Neutrophil (primary cell): ENCODE data around the gene PLP2.
A peak's percentile ranks its signal among the peaks of the same experiment; 100 is the strongest.
"Not testable (repeated sequence)": the region's sequence is repeated elsewhere in the genome, so short reads cannot be mapped to it uniquely, and the experiment has no call there.

Experiments used
- H3K27ac ChIP-seq: fragments of 200-600 bp; sonication (generic); 2 replicates; pipeline ENCODE4 v1.5.1; 2016; ENCODE audit warnings: mild to moderate bottlenecking, moderate library complexity
- H3K27me3 ChIP-seq: fragments of 200-600 bp; sonication (generic); 2 replicates; pipeline ENCODE4 v1.6.0; 2016; ENCODE audit warnings: mild to moderate bottlenecking
- H3K36me3 ChIP-seq: fragments of 200-600 bp; sonication (generic); 2 replicates; pipeline ENCODE4 v1.5.1; 2017
- H3K4me1 ChIP-seq, 2 experiments: fragments of 200-600 bp in 1 of 2; sonication (generic) in 1 of 2; 1 replicate in 1 of 2; 2 replicates in 1 of 2; pipeline versions ENCODE4 v1.5.1 to v1.6.1; 2013 to 2016; ENCODE audit warnings: low read depth in 1 of 2, low read length in 1 of 2, mild to moderate bottlenecking in 1 of 2, moderate library complexity in 1 of 2; ENCODE audit not compliant: control insufficient read depth in 1 of 2, insufficient read depth in 1 of 2
- H3K4me3 ChIP-seq, 2 experiments: fragments of 200-600 bp in 1 of 2; sonication (generic) in 1 of 2; 1 replicate in 1 of 2; 2 replicates in 1 of 2; pipeline ENCODE4 v1.5.1; 2013 to 2016; ENCODE audit warnings: low read depth in 1 of 2, low read length in 1 of 2, mild to moderate bottlenecking in 1 of 2, moderate library complexity in 1 of 2
- H3K9me3 ChIP-seq: fragments of 200-600 bp; sonication (generic); 2 replicates; pipeline ENCODE4 v1.5.1; 2016
- CTCF ChIP-seq: fragments of 200-600 bp; sonication (generic); IDR thresholded peaks from 2 replicates; pipeline ENCODE4 v1.5.1; 2016; ENCODE audit warnings: antibody characterized with exemption

Gene PLP2

GRCh38 chrX:49137492-49137891 lies 34.2 kb upstream of the PLP2 start:
- Histone ChIP-seq H3K27me3 (no peaks in the 10 kb centered on the region), H3K4me1 (peaks cover 0 to 3% of the 10 kb centered on the region in 2 experiments), H3K9me3 (no peaks in the 10 kb centered on the region), H3K4me3 (no peak overlapping the region), H3K27ac (no peak overlapping the region), H3K36me3 (no peaks in the 10 kb centered on the region)
- TF ChIP-seq CTCF = no peak

- no peak for TF ChIP-seq CTCF
- Histone ChIP-seq H3K4me3 (no peak overlapping the region), H3K36me3 (no peaks in the 10 kb centered on the region), H3K9me3 (no peaks in the 10 kb centered on the region), H3K4me1 (peaks cover 0 to 3% of the 10 kb centered on the region in 2 experiments), H3K27ac (no peak overlapping the region), H3K27me3 (no peaks in the 10 kb centered on the region)
These were observed 32.0 kb upstream of the PLP2 start for GRCh38 chrX:49139713-49140112.

GRCh38 chrX:49142264-49142663 lies 29.4 kb upstream of the PLP2 start:
- not testable (repeated sequence) for H3K27ac ChIP-seq, H3K27me3 ChIP-seq, H3K9me3 ChIP-seq, H3K36me3 ChIP-seq, H3K4me3 ChIP-seq, H3K4me1 ChIP-seq
- peak; percentile 24 for TF ChIP-seq CTCF

- not testable (repeated sequence) for H3K27ac ChIP-seq, H3K4me3 ChIP-seq, H3K4me1 ChIP-seq, H3K9me3 ChIP-seq, H3K27me3 ChIP-seq, H3K36me3 ChIP-seq
These were observed 28.5 kb upstream of the PLP2 start for GRCh38 chrX:49143154-49143553.

- Histone ChIP-seq H3K4me1 (peaks cover 0 to 9% of the 10 kb centered on the region in 2 experiments), H3K4me3 (no peak overlapping the region), H3K27me3 (no peaks in the 10 kb centered on the region), H3K27ac (no peak overlapping the region), H3K9me3 (no peaks in the 10 kb centered on the region), H3K36me3 (no peaks in the 10 kb centered on the region)
- TF ChIP-seq CTCF = no peak
These were observed 24.4 kb upstream of the PLP2 start for GRCh38 chrX:49147282-49147681.

GRCh38 chrX:49147936-49148335 lies 23.8 kb upstream of the PLP2 start:
- no peaks in the 10 kb centered on the region for H3K9me3 ChIP-seq
- no peaks in the 10 kb centered on the region for H3K27me3 ChIP-seq

GRCh38 chrX:49148390-49149100 lies 23.2 kb upstream of the PLP2 start:
- peak overlapping the region; percentile 25 for H3K27ac ChIP-seq
- not testable (repeated sequence) for H3K9me3 ChIP-seq, H3K36me3 ChIP-seq, H3K4me3 ChIP-seq, H3K4me1 ChIP-seq, H3K27me3 ChIP-seq

More at GRCh38 chrX:49147936-49148335, 23.8 kb upstream of the PLP2 start:
- no peak for TF ChIP-seq CTCF
- H3K27ac ChIP-seq = no peak overlapping the region
- H3K4me3 ChIP-seq = no peak overlapping the region
- H3K36me3 ChIP-seq = no peaks in the 10 kb centered on the region
- peaks cover 0 to 9% of the 10 kb centered on the region in 2 experiments for H3K4me1 ChIP-seq

GRCh38 chrX:49149291-49149690 lies 22.4 kb upstream of the PLP2 start:
- H3K4me3 ChIP-seq, H3K27me3 ChIP-seq, H3K36me3 ChIP-seq, H3K9me3 ChIP-seq, H3K27ac ChIP-seq, H3K4me1 ChIP-seq: not testable (repeated sequence)
